ENCODE results near the gene THRB.
A peak's percentile ranks its signal among the peaks of the same experiment; 100 is the strongest.

THRB gene

GRCh38 chr3:24296441-24297205, 198.0 kb downstream of the THRB start:
- no peaks in the 10 kb centered on the region for H3K4me1 ChIP-seq (ENCODE audit: insufficient read depth, insufficient read length)
- H3K4me3 ChIP-seq (ENCODE audit: insufficient read length, low read depth) = no peak overlapping the region
- peaks cover 8% of the 10 kb centered on the region; the same call in 1 of the 2 replicates for H3K9me3 ChIP-seq (ENCODE audit: insufficient read depth, low read length)
- TF ChIP-seq ZNF274 (IDR thresholded peaks at IDR 0.05; ENCODE audit: low read depth, low read length) (no peak), YY1 (IDR thresholded peaks at IDR 0.05; ENCODE audit: insufficient read depth, insufficient read length) (no peak)
- peak; percentile 5 for DNase-seq (ENCODE audit: low read depth, low spot score)
- H3K27me3 ChIP-seq (ENCODE audit: insufficient read depth, insufficient read length) = no peaks in the 10 kb centered on the region
- no peak overlapping the region for H3K9ac ChIP-seq (ENCODE audit: insufficient read length, low read depth)
- no peaks in the 10 kb centered on the region for H3K36me3 ChIP-seq (ENCODE audit: insufficient read depth, insufficient read length, low read length)

- no peak for DNase-seq (ENCODE audit: low read depth, low spot score)
- H3K4me1 ChIP-seq (ENCODE audit: insufficient read depth, insufficient read length) = no peaks in the 10 kb centered on the region
- H3K9me3 ChIP-seq (ENCODE audit: insufficient read depth, low read length) = peaks cover 8% of the 10 kb centered on the region; the same call in 1 of the 2 replicates
- H3K9ac ChIP-seq (ENCODE audit: insufficient read length, low read depth) = no peak overlapping the region
- no peaks in the 10 kb centered on the region for H3K27me3 ChIP-seq (ENCODE audit: insufficient read depth, insufficient read length)
- no peaks in the 10 kb centered on the region for H3K36me3 ChIP-seq (ENCODE audit: insufficient read depth, insufficient read length, low read length)
- no peak overlapping the region for H3K4me3 ChIP-seq (ENCODE audit: insufficient read length, low read depth)
- TF ChIP-seq SUZ12 (IDR thresholded peaks at IDR 0.05; ENCODE audit: extremely low read depth, insufficient read depth, insufficient read length) (no peak), YY1 (IDR thresholded peaks at IDR 0.05; ENCODE audit: insufficient read depth, insufficient read length) (no peak), ZNF274 (IDR thresholded peaks at IDR 0.05; ENCODE audit: low read depth, low read length) (no peak)
These were observed 200.5 kb downstream of the THRB start for GRCh38 chr3:24294150-24294549.

GRCh38 chr3:24291646-24292045, 203.0 kb downstream of the THRB start:
- TF ChIP-seq ZNF274 (IDR thresholded peaks at IDR 0.05; ENCODE audit: low read depth, low read length) (no peak), SUZ12 (IDR thresholded peaks at IDR 0.05; ENCODE audit: extremely low read depth, insufficient read depth, insufficient read length) (no peak), YY1 (IDR thresholded peaks at IDR 0.05; ENCODE audit: insufficient read depth, insufficient read length) (no peak)
- Histone ChIP-seq H3K27me3 (ENCODE audit: insufficient read depth, insufficient read length) (no peaks in the 10 kb centered on the region), H3K4me3 (ENCODE audit: insufficient read length, low read depth) (no peak overlapping the region), H3K4me1 (ENCODE audit: insufficient read depth, insufficient read length) (no peaks in the 10 kb centered on the region), H3K9me3 (ENCODE audit: insufficient read depth, low read length) (peaks cover 8% of the 10 kb centered on the region; the same call in 1 of the 2 replicates), H3K9ac (ENCODE audit: insufficient read length, low read depth) (no peak overlapping the region), H3K36me3 (ENCODE audit: insufficient read depth, insufficient read length, low read length) (no peaks in the 10 kb centered on the region)
- DNase-seq (ENCODE audit: low read depth, low spot score) = no peak

- no peaks in the 10 kb centered on the region for H3K36me3 ChIP-seq (ENCODE audit: insufficient read depth, insufficient read length, low read length)
- H3K4me1 ChIP-seq (ENCODE audit: insufficient read depth, insufficient read length) = no peaks in the 10 kb centered on the region
- no peak for TF ChIP-seq ZNF274 (IDR thresholded peaks at IDR 0.05; ENCODE audit: low read depth, low read length)
- TF ChIP-seq YY1 (IDR thresholded peaks at IDR 0.05; ENCODE audit: insufficient read depth, insufficient read length) = no peak
- no peak for TF ChIP-seq SUZ12 (IDR thresholded peaks at IDR 0.05; ENCODE audit: extremely low read depth, insufficient read depth, insufficient read length)
- DNase-seq (ENCODE audit: low read depth, low spot score) = no peak
- H3K9me3 ChIP-seq (ENCODE audit: insufficient read depth, low read length) = peaks cover 8% of the 10 kb centered on the region; the same call in 1 of the 2 replicates
- no peaks in the 10 kb centered on the region for H3K27me3 ChIP-seq (ENCODE audit: insufficient read depth, insufficient read length)
- H3K4me3 ChIP-seq (ENCODE audit: insufficient read length, low read depth) = no peak overlapping the region
- no peak overlapping the region for H3K9ac ChIP-seq (ENCODE audit: insufficient read length, low read depth)
These were observed 204.1 kb downstream of the THRB start for GRCh38 chr3:24290596-24290995.

GRCh38 chr3:24288496-24289236, 206.0 kb downstream of the THRB start:
- H3K4me3 ChIP-seq (ENCODE audit: insufficient read length, low read depth) = no peak overlapping the region
- no peak overlapping the region for H3K9ac ChIP-seq (ENCODE audit: insufficient read length, low read depth)
- no peaks in the 10 kb centered on the region for H3K27me3 ChIP-seq (ENCODE audit: insufficient read depth, insufficient read length)
- TF ChIP-seq SUZ12 (IDR thresholded peaks at IDR 0.05; ENCODE audit: extremely low read depth, insufficient read depth, insufficient read length) (no peak), YY1 (IDR thresholded peaks at IDR 0.05; ENCODE audit: insufficient read depth, insufficient read length) (no peak), ZNF274 (IDR thresholded peaks at IDR 0.05; ENCODE audit: low read depth, low read length) (no peak)
- no peaks in the 10 kb centered on the region for H3K36me3 ChIP-seq (ENCODE audit: insufficient read depth, insufficient read length, low read length)
- H3K4me1 ChIP-seq (ENCODE audit: insufficient read depth, insufficient read length) = no peaks in the 10 kb centered on the region
- H3K9me3 ChIP-seq (ENCODE audit: insufficient read depth, low read length) = no peaks in the 10 kb centered on the region; the same call in 1 of the 2 replicates
- no peak for DNase-seq (ENCODE audit: low read depth, low spot score)

GRCh38 chr3:24287755-24288450, 206.7 kb downstream of the THRB start:
- no peaks in the 10 kb centered on the region for H3K4me1 ChIP-seq (ENCODE audit: insufficient read depth, insufficient read length)
- DNase-seq (ENCODE audit: low read depth, low spot score) = no peak
- no peaks in the 10 kb centered on the region for H3K9me3 ChIP-seq (ENCODE audit: insufficient read depth, low read length)
- H3K27me3 ChIP-seq (ENCODE audit: insufficient read depth, insufficient read length) = no peaks in the 10 kb centered on the region
- H3K36me3 ChIP-seq (ENCODE audit: insufficient read depth, insufficient read length, low read length) = no peaks in the 10 kb centered on the region
- H3K4me3 ChIP-seq (ENCODE audit: insufficient read length, low read depth) = no peak overlapping the region
- no peak overlapping the region for H3K9ac ChIP-seq (ENCODE audit: insufficient read length, low read depth)
- TF ChIP-seq YY1 (IDR thresholded peaks at IDR 0.05; ENCODE audit: insufficient read depth, insufficient read length) (no peak), ZNF274 (IDR thresholded peaks at IDR 0.05; ENCODE audit: low read depth, low read length) (no peak), SUZ12 (IDR thresholded peaks at IDR 0.05; ENCODE audit: extremely low read depth, insufficient read depth, insufficient read length) (no peak)

GRCh38 chr3:24286405-24286804, 208.2 kb downstream of the THRB start:
- TF ChIP-seq YY1 (IDR thresholded peaks at IDR 0.05; ENCODE audit: insufficient read depth, insufficient read length) (no peak), ZNF274 (IDR thresholded peaks at IDR 0.05; ENCODE audit: low read depth, low read length) (no peak), SUZ12 (IDR thresholded peaks at IDR 0.05; ENCODE audit: extremely low read depth, insufficient read depth, insufficient read length) (no peak)
- H3K36me3 ChIP-seq (ENCODE audit: insufficient read depth, insufficient read length, low read length) = no peaks in the 10 kb centered on the region

More at GRCh38 chr3:24286405-24286804, 208.2 kb downstream of the THRB start:
- DNase-seq (ENCODE audit: low read depth, low spot score) = no peak
- no peak overlapping the region for H3K4me3 ChIP-seq (ENCODE audit: insufficient read length, low read depth)
- H3K4me1 ChIP-seq (ENCODE audit: insufficient read depth, insufficient read length) = no peaks in the 10 kb centered on the region
- no peak overlapping the region for H3K9ac ChIP-seq (ENCODE audit: insufficient read length, low read depth)
- no peaks in the 10 kb centered on the region for H3K9me3 ChIP-seq (ENCODE audit: insufficient read depth, low read length)
- H3K27me3 ChIP-seq (ENCODE audit: insufficient read depth, insufficient read length) = no peaks in the 10 kb centered on the region

Measured in NT2/D1 (cell line).